ENCODE measurements around the gene GAGE10.
"Not testable (repeated sequence)": the region's sequence is repeated elsewhere in the genome, so short reads cannot be mapped to it uniquely, and the experiment has no call there.

GRCh38 chrX:49299293-49299692 is 4.2 kb upstream of the GAGE10 start:
- not testable (repeated sequence) for TF ChIP-seq EP300, CTCF (IDR thresholded peaks at IDR 0.05)

Measured in gastroesophageal sphincter (tissue), 3 donors.